Naive B cell (primary cell): Measurements from ENCODE around the gene RDH5. TPM values are rescaled to one million over a fixed set of nuclear protein-coding genes. Genes with fewer than 3 reads are reported as not detected.

Experiments used
- ATAC-seq, 2 donors: fragments of 150-1000 bp; cut with Tn5 transposase; 2 replicates each; pipeline ENCODE4 v1.10.0; 2021; ENCODE audit warnings: low read depth in 2 of 2, mild to moderate bottlenecking in 2 of 2, moderate library complexity in 2 of 2
- DNase-seq: peaks from one replicate; pipeline ENCODE4 v3.0.0; 2022
- H3K27ac Mint-ChIP-seq, 6 donors: one replicate each; pipeline ENCODE4 v1.8.0; 2020 to 2022; ENCODE audit warnings: mild to moderate bottlenecking in 6 of 6, mixed read lengths in 6 of 6, moderate library complexity in 5 of 6, inconsistent platforms in 2 of 6
- H3K27me3 Mint-ChIP-seq, 3 donors: one replicate each; pipeline ENCODE4 v1.8.0; 2021 to 2022; ENCODE audit warnings: mixed read lengths in 3 of 3, mild to moderate bottlenecking in 1 of 3
- H3K36me3 Mint-ChIP-seq, 2 donors: one replicate each; pipeline ENCODE4 v1.8.0; 2020 to 2022; ENCODE audit warnings: mixed read lengths in 2 of 2, inconsistent platforms in 1 of 2, mild to moderate bottlenecking in 1 of 2
- H3K4me1 Mint-ChIP-seq, 3 donors: one replicate each; pipeline ENCODE4 v1.8.0; 2020 to 2022; ENCODE audit warnings: mixed read lengths in 3 of 3, inconsistent platforms in 1 of 3, mild to moderate bottlenecking in 1 of 3, moderate library complexity in 1 of 3
- H3K4me3 Mint-ChIP-seq, 8 donors: one replicate each; pipeline ENCODE4 v1.8.0; 2020 to 2022; ENCODE audit warnings: mild to moderate bottlenecking in 8 of 8, mixed read lengths in 8 of 8, moderate library complexity in 8 of 8, inconsistent platforms in 2 of 8
- H3K9me3 Mint-ChIP-seq, 7 donors: one replicate each; pipeline ENCODE4 v1.8.0; 2020 to 2022; ENCODE audit warnings: mixed read lengths in 7 of 7, mild to moderate bottlenecking in 5 of 7, inconsistent platforms in 2 of 7, moderate library complexity in 1 of 7
- polyA plus RNA-seq, 6 donors: library from polyadenylated mRNA; unstranded; fragments of 300-500 nt; fragmentation: Illumina TruSeq; gene quantifications; one replicate each; pipeline ENCODE4 v1.2.3, GENCODE V29; 2021; ENCODE audit warnings: low read depth in 6 of 6

RDH5 gene
- polyA plus RNA-seq, 6 donors from 2014 or later, result 0.61 to 3.1 (median 1.3) TPM; not detected in 1

DNA sequence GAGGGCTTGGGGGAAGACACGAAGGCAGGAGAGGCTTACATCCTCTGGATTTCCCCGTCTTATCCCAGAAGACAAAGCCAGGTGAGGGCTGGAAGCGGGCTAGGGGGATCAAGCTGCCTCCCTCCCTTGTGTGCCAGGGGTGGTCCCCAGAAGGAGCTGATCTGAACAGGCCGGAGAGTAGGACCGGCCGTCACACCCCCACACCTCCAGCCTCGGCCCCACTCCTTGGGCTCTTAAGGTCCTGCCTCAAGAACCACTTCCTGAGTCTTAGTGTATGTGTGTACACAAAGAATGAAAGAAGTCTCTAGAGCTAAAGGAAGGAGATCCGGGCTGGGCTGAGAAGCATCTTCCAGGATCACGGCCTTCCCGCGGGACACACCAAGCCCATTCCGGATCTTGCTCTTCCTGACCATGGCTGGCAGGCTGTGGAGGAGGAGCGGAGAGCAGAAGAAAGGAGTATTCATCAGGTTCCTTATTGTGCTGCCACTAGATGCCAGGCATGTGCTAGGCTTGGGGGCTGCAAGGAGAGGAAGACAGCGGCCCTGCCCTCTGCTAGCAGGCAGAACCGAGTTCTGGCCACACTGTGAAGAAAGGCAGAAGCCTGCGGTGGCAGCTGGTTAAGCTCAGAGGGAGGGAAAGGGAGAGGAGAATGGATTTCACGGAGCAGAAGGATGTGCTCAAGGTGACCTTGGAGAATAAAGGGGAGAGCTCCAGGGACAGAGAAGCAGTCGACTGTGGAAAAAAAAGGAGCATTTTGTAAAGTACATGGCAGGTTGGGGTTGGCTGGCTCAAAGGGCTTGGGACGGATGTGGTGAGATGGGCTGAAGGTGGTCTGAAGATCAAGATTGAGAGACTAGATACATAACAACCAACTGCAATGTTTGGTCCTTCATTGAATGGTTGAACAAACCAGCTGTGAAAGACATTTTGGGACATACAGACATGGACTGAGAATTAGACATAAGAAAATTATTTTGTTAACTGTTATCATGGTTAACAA lies 9.9 kb downstream of the RDH5 start:
- peak overlapping the region; percentile 88 to 97 (median 92) for H3K4me3 Mint-ChIP-seq
- H3K27ac Mint-ChIP-seq, result peak overlapping the region in 5 of 6 donors; percentile 74 to 95 (median 92)
- ATAC-seq, result peak; percentile 46 to 57
- no peaks in the 10 kb centered on the region for H3K36me3 Mint-ChIP-seq
- H3K27me3 Mint-ChIP-seq, result no peaks in the 10 kb centered on the region
- H3K4me1 Mint-ChIP-seq, result peaks cover 31 to 49% (median 43%) of the 10 kb centered on the region in 3 donors
- H3K9me3 Mint-ChIP-seq, result no peaks in the 10 kb centered on the region
- peak; percentile 36 for DNase-seq

GRCh38 chr12:55732288-55732687 lies 12.1 kb downstream of the RDH5 start:
- Mint-ChIP-seq H3K4me3 (peak overlapping the region in 1 of 8 donors; percentile 54), H3K27ac (peak overlapping the region in 1 of 6 donors; percentile 54)
- DNase-seq, result no peak

GRCh38 chr12:55733021-55733555 lies 12.9 kb downstream of the RDH5 start:
- Mint-ChIP-seq H3K36me3 (no peaks in the 10 kb centered on the region), H3K9me3 (no peaks in the 10 kb centered on the region), H3K27me3 (no peaks in the 10 kb centered on the region), H3K4me1 (peaks cover 29 to 38% (median 31%) of the 10 kb centered on the region in 3 donors), H3K4me3 (no peak overlapping the region), H3K27ac (no peak overlapping the region)
- ATAC-seq (no peak), DNase-seq (no peak)

More at GRCh38 chr12:55732288-55732687, 12.1 kb downstream of the RDH5 start:
- Mint-ChIP-seq H3K9me3 (no peaks in the 10 kb centered on the region), H3K4me1 (peaks cover 28 to 37% (median 31%) of the 10 kb centered on the region in 3 donors), H3K27me3 (no peaks in the 10 kb centered on the region), H3K36me3 (no peaks in the 10 kb centered on the region)
- no peak for ATAC-seq

GRCh38 chr12:55733858-55734257 lies 13.7 kb downstream of the RDH5 start:
- Mint-ChIP-seq H3K27me3 (no peaks in the 10 kb centered on the region), H3K36me3 (no peaks in the 10 kb centered on the region), H3K4me1 (peaks cover 33 to 41% (median 37%) of the 10 kb centered on the region in 3 donors), H3K27ac (no peak overlapping the region), H3K4me3 (no peak overlapping the region), H3K9me3 (no peaks in the 10 kb centered on the region)
- no peak for ATAC-seq
- DNase-seq, result no peak

DNA sequence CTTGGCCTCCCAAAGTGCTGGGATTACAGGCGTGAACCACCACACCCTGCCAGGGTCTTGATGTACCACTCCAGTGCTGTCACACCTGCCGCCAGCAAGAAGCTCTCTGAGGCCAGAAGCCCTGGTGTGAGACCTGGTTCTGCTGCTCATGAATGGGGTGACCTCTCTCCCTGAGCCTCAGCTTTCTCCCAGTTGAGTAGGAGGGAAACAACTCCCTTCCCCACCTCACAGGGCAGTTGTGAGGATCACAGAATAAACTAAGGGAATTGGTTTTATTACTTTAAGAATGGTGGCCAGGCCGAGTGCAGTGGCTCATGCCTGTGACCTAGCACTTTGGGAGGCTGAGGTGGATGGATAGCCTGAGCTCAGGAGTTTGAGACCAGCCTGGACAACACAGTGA lies 14.4 kb downstream of the RDH5 start:
- no peak for DNase-seq
- peaks cover 28 to 36% (median 34%) of the 10 kb centered on the region in 3 donors for H3K4me1 Mint-ChIP-seq
- H3K27ac Mint-ChIP-seq, result no peak overlapping the region

DNA sequence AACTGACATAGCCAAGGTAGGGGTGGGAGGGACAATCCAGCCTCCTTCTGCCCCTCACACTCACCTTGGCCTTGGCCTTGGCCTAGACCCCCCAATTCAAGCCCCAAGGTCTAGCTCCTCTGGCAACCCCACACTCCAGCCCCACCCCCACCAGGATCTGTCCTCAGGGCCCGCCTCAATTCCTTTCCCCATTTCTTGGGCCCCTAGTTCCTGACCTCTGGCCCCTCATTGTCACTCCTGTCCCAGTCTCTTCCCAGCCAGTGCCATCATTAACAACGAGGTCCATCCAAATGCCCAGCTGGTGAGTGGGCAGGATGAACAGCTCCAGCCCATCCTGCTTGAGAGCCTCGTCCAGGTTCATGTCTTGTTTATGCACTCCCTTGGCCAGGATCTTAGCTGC lies 15.9 kb downstream of the RDH5 start:
- no peak overlapping the region for H3K27ac Mint-ChIP-seq
- ATAC-seq (no peak), DNase-seq (no peak)
- no peaks in the 10 kb centered on the region for H3K36me3 Mint-ChIP-seq
- no peaks in the 10 kb centered on the region for H3K27me3 Mint-ChIP-seq
- H3K4me3 Mint-ChIP-seq, result peak overlapping the region in 1 of 8 donors; percentile 92
- H3K9me3 Mint-ChIP-seq, result no peaks in the 10 kb centered on the region
- peaks cover 15 to 23% (median 22%) of the 10 kb centered on the region in 3 donors for H3K4me1 Mint-ChIP-seq

More for the DNA sequence above, 14.4 kb downstream of the RDH5 start:
- no peak for ATAC-seq
- H3K4me3 Mint-ChIP-seq, result no peak overlapping the region
- no peaks in the 10 kb centered on the region for H3K36me3 Mint-ChIP-seq
- H3K27me3 Mint-ChIP-seq, result no peaks in the 10 kb centered on the region
- no peaks in the 10 kb centered on the region for H3K9me3 Mint-ChIP-seq

DNA sequence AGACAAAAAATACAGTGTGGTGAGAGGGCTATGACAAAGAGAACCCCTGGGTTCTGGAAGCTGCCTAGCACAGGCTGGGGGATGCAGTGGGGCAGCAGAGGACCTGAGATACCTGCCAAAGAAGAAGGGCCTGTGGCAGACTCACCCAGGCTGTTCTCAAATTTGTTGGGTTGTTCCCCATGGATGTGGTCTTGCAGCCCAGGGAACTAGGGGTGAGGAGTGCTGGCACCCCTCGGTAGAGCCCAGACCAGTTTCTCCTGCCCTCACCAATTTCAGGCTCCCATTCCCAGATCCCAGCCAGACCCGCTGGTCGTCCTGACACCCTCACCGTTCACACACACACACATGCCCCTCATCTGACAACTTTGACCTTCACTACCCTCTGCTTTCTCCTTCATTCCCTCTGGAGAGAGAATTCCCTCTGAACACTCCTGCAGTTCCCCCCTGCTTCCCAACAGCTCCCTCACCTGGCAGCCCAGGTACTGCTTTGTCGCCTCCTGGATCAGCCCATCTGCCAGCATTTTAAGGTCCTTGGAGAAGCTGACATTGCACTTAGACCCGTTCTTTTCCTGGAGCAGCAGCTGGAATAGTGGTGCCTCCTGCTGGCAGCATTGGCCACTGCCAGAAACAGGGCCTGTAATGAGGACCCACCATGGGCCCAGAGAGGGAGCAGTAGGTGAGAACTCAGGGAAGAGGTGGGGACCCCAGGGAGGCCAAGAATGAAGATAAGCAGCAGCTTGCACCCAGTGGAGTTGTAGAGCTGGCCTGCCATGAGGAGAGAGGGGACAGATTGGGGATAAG lies 16.8 kb downstream of the RDH5 start:
- ATAC-seq, result peak; percentile 31 to 34
- Mint-ChIP-seq H3K9me3 (no peaks in the 10 kb centered on the region), H3K27me3 (no peaks in the 10 kb centered on the region), H3K27ac (peak overlapping the region in 4 of 6 donors; percentile 66 to 93 (median 76)), H3K4me3 (peak overlapping the region; percentile 68 to 97 (median 94)), H3K4me1 (peaks cover 15 to 25% (median 24%) of the 10 kb centered on the region in 3 donors), H3K36me3 (no peaks in the 10 kb centered on the region)
- peak; percentile 37 for DNase-seq

- no peaks in the 10 kb centered on the region for H3K27me3 Mint-ChIP-seq
- ATAC-seq, result no peak
- peaks cover 19 to 32% (median 22%) of the 10 kb centered on the region in 3 donors for H3K4me1 Mint-ChIP-seq
- no peaks in the 10 kb centered on the region for H3K9me3 Mint-ChIP-seq
- no peak for DNase-seq
- peak overlapping the region in 4 of 6 donors; percentile 48 to 96 (median 80) for H3K27ac Mint-ChIP-seq
- no peaks in the 10 kb centered on the region for H3K36me3 Mint-ChIP-seq
- H3K4me3 Mint-ChIP-seq, result peak overlapping the region; percentile 68 to 97 (median 96)
These were observed 17.5 kb downstream of the RDH5 start for GRCh38 chr12:55737581-55738122.

GRCh38 chr12:55738123-55739024 lies 18.2 kb downstream of the RDH5 start:
- Mint-ChIP-seq H3K36me3 (no peaks in the 10 kb centered on the region), H3K4me1 (peaks cover 21 to 35% (median 22%) of the 10 kb centered on the region in 3 donors), H3K4me3 (peak overlapping the region; percentile 82 to 97 (median 96)), H3K9me3 (no peaks in the 10 kb centered on the region), H3K27ac (peak overlapping the region; percentile 38 to 96 (median 94)), H3K27me3 (no peaks in the 10 kb centered on the region)
- peak; percentile 83 to 84 for ATAC-seq
- peak; percentile 79 for DNase-seq

DNA sequence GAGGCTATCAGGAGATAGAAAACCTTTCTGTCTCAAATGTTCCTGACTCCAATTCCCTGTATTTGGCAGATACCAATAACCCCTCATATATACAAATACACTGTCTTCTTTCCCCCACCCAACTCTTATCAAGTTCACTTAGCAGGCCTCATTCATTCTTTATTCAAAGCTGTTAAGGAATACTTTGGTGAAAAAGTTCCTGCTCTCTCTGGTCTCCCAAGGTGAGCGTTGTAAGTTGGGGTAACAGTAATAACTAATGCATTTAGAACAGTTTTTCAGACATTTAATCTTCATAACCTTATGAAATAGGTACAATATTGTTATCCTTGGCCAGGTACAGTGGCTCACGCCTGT lies 18.8 kb downstream of the RDH5 start:
- Mint-ChIP-seq H3K4me3 (peak overlapping the region in 7 of 8 donors; percentile 83 to 97 (median 96)), H3K27me3 (no peaks in the 10 kb centered on the region), H3K27ac (peak overlapping the region in 3 of 6 donors; percentile 66 to 96 (median 95)), H3K9me3 (no peaks in the 10 kb centered on the region), H3K4me1 (peaks cover 21 to 40% (median 25%) of the 10 kb centered on the region in 3 donors), H3K36me3 (no peaks in the 10 kb centered on the region)
- no peak for ATAC-seq
- no peak for DNase-seq

GRCh38 chr12:55741931-55742680 lies 21.9 kb downstream of the RDH5 start:
- Mint-ChIP-seq H3K4me3 (peak overlapping the region; percentile 64 to 92 (median 82)), H3K27ac (peak overlapping the region in 5 of 6 donors; percentile 17 to 86 (median 50)), H3K27me3 (no peaks in the 10 kb centered on the region), H3K9me3 (no peaks in the 10 kb centered on the region), H3K4me1 (peaks cover 40 to 65% (median 47%) of the 10 kb centered on the region in 3 donors), H3K36me3 (no peaks in the 10 kb centered on the region)
- no peak for ATAC-seq
- no peak for DNase-seq
